C4-2B (cell line): ENCODE results near the gene TNFSF9.
"Not testable (repeated sequence)": the region's sequence is repeated elsewhere in the genome, so short reads cannot be mapped to it uniquely, and the experiment has no call there.

Experiments used
- H3K27ac ChIP-seq: fragments of 450-650 bp; 2 replicates; pipeline ENCODE4 v1.5.1; 2017
- ZFX ChIP-seq: fragments of 450-650 bp; IDR thresholded peaks from 2 replicates; pipeline ENCODE4 v1.6.1; 2017
- TF ChIP-seq, protein P1 (sequence below): fragments of 450-650 bp; conservative IDR thresholded peaks from 2 replicates; pipeline ENCODE4 v1.5.1; 2017; ENCODE audit warnings: mild to moderate bottlenecking

The TNFSF9 gene

DNA sequence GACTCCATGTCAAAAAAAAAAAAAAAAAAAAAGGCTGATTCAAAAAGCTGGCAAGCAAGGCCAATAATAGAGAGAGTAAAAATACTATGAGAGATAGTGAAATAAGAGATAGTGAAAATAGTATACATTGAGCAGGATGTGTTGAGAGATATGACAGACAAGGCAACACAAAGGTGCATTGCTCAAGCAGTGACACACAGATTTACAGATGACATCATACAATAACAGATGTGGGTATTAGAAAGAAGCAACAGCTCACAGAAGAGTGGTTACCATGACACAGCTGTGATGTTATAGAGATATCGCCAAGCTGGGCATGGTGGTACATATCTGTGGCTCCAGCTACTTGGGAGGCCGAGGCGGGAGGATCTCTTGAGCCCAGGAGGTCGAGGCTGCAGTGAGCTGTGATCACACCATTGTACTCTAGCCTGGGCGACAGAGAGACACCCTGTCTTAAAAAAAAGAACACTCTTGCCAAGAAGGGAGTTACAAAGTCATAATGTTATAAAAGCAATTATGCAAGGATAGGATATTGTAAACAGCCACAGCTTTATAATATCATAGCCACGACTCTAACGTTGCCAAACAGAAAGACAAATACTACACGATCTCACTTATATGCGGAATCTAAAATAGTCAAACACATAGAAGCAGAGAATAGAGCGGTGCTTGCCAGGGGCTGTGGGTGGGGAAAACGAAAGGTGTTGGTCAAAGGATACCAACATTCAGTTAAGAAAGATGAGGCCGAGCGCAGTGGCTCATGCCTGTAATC is 10.3 kb downstream of the TNFSF9 start:
- no peak overlapping the region for H3K27ac ChIP-seq

DNA sequence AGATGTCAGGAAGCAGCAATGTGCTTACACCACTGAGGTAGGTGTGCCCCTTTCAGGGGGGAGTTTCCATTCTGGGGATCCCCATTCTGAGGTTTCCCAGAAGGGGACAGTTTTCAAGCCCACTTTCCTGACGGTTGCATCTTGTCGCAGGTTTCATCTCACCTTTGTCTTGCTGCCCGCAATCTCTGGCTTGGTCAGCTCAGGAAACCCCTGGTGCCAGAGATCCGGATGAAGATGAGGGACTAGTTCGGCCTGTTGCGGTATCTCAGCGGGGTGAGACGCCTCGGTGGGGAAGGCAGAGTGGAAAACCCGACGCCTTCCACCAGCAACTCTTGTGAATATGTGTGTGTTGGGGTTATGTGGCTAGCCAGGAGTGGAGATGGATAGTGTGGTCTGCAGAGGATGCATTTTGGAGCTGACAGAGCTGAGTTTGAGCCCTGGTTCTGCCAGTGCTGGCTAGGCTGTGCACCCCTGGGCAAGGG is 13.1 kb downstream of the TNFSF9 start:
- H3K27ac ChIP-seq: no peak overlapping the region
- TF ChIP-seq, protein P1, sequence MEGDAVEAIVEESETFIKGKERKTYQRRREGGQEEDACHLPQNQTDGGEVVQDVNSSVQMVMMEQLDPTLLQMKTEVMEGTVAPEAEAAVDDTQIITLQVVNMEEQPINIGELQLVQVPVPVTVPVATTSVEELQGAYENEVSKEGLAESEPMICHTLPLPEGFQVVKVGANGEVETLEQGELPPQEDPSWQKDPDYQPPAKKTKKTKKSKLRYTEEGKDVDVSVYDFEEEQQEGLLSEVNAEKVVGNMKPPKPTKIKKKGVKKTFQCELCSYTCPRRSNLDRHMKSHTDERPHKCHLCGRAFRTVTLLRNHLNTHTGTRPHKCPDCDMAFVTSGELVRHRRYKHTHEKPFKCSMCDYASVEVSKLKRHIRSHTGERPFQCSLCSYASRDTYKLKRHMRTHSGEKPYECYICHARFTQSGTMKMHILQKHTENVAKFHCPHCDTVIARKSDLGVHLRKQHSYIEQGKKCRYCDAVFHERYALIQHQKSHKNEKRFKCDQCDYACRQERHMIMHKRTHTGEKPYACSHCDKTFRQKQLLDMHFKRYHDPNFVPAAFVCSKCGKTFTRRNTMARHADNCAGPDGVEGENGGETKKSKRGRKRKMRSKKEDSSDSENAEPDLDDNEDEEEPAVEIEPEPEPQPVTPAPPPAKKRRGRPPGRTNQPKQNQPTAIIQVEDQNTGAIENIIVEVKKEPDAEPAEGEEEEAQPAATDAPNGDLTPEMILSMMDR: no peak
- TF ChIP-seq ZFX: no peak

More for the DNA sequence above, 10.3 kb downstream of the TNFSF9 start:
- TF ChIP-seq ZFX: no peak
- TF ChIP-seq, protein P1: no peak

DNA sequence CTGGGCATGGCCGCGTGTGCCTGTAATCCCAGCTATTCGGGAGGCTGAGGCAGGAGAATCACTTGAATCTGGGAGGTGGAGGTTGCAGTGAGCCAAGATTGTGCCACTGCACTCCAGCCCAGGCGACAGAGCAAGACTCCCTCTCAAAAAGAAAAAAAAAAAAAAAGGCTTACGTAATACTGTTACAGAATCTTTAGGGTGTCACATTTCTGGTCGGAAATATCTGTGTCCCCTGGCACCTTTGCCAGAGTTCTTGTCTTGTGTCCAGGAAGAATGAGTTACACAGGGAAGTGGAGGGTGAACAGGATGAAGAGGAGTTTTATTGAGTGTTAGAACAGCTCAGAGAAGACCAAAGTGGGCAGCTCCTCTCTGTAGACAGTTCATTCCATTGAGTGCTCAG is 19.9 kb downstream of the TNFSF9 start:
- not testable (repeated sequence) for H3K27ac ChIP-seq

DNA sequence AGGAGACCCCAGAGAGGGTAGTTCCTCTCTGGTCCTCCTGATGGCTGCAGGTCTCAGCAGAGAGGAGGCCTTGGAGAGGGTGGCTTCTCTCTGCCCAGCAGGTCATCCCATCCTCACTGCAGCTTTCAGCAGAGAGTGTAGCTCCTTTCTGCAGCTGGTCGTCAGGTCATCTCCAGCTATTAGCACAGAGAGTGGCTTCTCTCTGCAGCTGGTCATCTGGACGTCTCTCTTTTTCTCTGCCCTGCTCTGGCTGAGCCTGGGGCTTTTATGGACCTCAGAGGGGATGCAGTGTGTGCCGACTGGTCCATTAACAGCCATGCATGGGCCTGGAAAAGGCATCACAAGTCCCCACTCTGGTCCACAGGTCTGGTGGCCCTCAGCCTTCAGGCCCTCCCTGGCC is 20.3 kb downstream of the TNFSF9 start:
- no peak overlapping the region for H3K27ac ChIP-seq
- no peak for TF ChIP-seq ZFX
- TF ChIP-seq, protein P1: no peak

DNA sequence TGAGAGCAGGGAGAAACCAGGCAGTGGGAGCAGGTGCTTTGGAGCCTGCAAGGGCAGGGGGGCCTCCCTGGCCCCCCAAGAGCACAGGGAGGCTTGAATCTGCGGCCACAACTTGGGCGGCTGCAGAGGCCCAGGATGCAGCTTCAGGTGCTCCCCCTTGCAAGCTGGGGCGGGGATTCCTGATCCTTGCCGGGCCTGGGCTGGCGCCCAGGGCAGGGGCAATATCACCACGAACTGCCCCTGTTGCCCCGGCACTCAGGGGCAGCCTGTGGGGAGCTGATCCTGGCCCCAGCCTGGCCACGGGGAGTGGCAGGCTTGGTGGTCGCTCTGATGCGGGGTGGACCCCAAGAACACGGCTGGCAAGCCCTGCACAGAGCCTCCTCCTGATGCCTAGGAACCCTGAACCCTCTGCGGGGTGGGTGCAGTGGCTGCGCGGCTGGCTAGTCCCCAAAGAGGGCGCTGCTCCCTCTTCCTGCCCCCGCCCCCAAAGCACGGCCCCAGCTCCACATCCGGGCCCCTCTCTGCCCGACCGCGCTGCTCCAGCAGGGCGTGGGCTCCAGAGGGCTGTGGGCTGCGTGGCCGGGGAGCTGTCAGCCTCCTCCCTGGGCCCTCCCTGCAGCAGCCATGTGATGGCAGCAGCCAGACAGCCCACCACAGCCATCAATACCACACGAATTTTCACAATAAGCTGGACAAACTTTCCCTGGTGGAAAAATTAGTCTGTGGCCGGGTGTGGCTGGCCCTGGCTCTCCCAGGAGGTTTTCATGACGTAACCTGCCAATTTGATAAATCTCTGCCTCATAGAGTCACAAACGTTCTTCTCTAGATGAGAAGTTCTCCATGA is 21.0 kb downstream of the TNFSF9 start:
- TF ChIP-seq, protein P1: no peak
- no peak for TF ChIP-seq ZFX
- H3K27ac ChIP-seq: no peak overlapping the region

DNA sequence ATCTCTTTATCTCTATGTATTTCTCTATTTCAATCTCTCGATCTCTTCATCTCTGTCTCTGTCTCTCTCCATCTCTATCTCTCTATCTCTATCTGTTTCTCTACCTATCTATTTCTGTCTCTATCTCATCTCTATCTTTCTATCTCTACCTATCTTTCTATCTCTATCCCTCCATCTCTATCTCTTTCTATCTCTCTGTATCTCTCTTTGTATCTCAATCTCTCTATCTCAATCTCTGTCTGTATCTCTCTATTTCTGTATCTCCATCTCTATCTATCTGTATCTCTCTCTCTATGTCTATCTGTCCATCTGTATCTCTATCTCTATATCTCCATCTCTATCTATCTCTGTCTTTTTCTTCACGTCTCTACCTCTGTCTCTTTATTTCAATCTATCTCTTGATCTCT is 25.2 kb downstream of the TNFSF9 start:
- H3K27ac ChIP-seq: no peak overlapping the region
- TF ChIP-seq, protein P1: no peak
- TF ChIP-seq ZFX: no peak

DNA sequence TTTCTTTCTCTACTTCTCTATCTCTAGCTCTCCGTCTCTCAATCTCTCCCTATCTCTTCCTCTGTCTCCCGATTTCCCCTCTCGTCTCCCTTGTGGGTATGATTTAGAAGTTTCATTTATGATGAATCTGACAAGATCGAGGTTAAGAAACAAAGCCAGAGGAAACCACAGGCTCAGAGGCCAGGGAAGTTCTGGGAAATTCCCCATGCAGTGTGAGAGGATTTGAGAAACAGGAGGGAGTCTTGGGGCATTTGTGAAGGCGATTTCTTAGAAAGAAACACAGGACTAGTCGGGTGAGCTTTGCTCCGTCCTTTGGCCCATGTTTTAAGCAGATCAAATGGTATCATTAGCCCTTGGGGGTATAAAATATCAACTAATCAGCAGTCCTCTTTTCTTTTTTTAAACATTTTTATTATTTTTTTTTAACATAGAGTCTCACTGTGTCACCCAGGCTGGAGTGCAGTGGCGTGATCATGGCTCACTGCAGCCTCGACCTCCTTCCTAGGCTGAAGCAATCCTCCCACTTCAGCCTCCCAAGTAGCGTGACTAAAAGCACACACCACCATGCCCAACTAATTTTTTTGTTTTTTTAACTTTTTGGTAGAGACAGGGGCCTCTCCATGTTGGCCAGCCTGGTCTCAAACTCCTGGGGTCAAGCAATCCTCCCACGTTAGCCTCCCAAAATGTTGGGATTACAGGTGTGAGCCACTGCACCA is 25.8 kb downstream of the TNFSF9 start:
- TF ChIP-seq, protein P1: no peak
- H3K27ac ChIP-seq: no peak overlapping the region

DNA sequence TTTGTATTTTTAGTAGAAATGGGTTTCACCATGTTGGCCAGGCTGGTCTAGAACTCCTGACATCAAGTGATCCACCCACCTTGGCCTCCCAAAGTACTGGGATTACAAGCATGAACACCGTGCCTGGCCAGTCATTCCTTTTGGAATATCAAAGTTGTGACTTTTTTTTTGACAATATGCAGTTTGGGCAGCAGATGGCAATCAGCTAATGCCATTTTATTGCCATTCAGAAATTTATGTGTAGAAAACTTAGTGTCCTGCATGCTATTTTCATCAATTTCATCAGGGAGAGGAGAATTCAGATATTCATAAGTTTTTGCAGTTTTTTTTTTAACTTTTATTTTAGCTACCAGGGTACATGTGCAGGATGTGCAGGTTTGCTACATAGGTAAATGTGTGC is 31.6 kb downstream of the TNFSF9 start:
- H3K27ac ChIP-seq: not testable (repeated sequence)
